Liver (tissue), 3 donors: ENCODE measurements around the gene TMEM213.

Experiments used
- CTCF ChIP-seq: fragments of 150-350 bp; IDR thresholded peaks from 2 replicates; pipeline ENCODE4 v1.5.1; 2017; ENCODE audit warnings: improper control_type of control experiment, low read depth, low read length; ENCODE audit not compliant: missing input control
- NR2F2 ChIP-seq: IDR thresholded peaks from 2 replicates; pipeline ENCODE4 v1.6.1; 2016; ENCODE audit warnings: antibody characterized with exemption
- TAF1 ChIP-seq: conservative IDR thresholded peaks from 2 replicates; pipeline ENCODE4 v1.6.1; 2016; ENCODE audit warnings: antibody characterized with exemption, mild to moderate bottlenecking
- donor health status: healthy.
- donor health status: healthy.

GRCh38 chr7:138882249-138882648 lies 84.5 kb downstream of the TMEM213 start:
- TF ChIP-seq NR2F2: no peak
- no peak for TF ChIP-seq CTCF
- no peak for TF ChIP-seq TAF1
